K562 (cell line): Measurements from ENCODE around the gene MATCAP1.

Source experiments
- GATAD2B ChIP-seq: fragments of 450-650 bp; IDR thresholded peaks from 2 replicates; pipeline ENCODE4 v1.6.1; 2017; ENCODE audit warnings: mild to moderate bottlenecking, borderline replicate concordance
- TF ChIP-seq, protein P1 (sequence below), 3 experiments: IDR thresholded peaks in 2 of 3; conservative IDR thresholded peaks in 1 of 3; 2 replicates each; pipeline ENCODE4 v1.5.1; 2011 to 2012; ENCODE audit warnings: low read length in 3 of 3, mild to moderate bottlenecking in 3 of 3, control low read depth in 2 of 3, improper control_type of control experiment in 1 of 3, inconsistent platforms in 1 of 3, low read depth in 1 of 3, mixed read lengths in 1 of 3, moderate library complexity in 1 of 3; ENCODE audit not compliant: insufficient read depth in 2 of 3
- TF ChIP-seq, protein P2 (sequence below): sonication (generic); formaldehyde crosslinking; IDR thresholded peaks from 2 replicates; pipeline ENCODE4 v1.8.0; 2022; ENCODE audit warnings: mild to moderate bottlenecking, missing genetic modification reagents

DNA sequence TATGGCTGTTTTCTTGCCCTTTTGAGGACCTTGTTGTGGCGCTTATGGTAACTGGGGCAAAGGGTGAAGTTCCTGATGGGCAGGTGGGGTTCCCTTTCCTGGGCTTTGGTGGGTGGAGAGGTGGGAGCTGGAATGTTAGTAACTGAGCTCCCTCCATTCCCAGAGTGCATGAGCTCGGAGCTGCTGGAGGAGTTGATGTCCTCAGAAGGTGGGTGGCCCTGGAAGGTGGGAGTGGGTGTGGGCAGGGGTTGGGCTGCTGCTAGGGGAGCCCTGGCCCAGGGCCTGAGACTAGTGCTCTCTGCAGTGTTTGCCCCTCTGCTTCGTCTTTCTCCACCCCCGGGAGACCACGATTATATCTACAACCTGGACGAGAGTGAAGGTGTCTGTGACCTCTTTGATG, 13.9 kb upstream of the MATCAP1 start:
- TF ChIP-seq, protein P1, sequence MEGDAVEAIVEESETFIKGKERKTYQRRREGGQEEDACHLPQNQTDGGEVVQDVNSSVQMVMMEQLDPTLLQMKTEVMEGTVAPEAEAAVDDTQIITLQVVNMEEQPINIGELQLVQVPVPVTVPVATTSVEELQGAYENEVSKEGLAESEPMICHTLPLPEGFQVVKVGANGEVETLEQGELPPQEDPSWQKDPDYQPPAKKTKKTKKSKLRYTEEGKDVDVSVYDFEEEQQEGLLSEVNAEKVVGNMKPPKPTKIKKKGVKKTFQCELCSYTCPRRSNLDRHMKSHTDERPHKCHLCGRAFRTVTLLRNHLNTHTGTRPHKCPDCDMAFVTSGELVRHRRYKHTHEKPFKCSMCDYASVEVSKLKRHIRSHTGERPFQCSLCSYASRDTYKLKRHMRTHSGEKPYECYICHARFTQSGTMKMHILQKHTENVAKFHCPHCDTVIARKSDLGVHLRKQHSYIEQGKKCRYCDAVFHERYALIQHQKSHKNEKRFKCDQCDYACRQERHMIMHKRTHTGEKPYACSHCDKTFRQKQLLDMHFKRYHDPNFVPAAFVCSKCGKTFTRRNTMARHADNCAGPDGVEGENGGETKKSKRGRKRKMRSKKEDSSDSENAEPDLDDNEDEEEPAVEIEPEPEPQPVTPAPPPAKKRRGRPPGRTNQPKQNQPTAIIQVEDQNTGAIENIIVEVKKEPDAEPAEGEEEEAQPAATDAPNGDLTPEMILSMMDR (IDR thresholded peaks at IDR 0.05 in 2 of 3, conservative IDR thresholded peaks at IDR 0.05 in 1 of 3; ENCODE audit: insufficient read depth in 2 of 3, low read depth in 1 of 3, low read length in 3 of 3), result no peak
- TF ChIP-seq, protein P2, sequence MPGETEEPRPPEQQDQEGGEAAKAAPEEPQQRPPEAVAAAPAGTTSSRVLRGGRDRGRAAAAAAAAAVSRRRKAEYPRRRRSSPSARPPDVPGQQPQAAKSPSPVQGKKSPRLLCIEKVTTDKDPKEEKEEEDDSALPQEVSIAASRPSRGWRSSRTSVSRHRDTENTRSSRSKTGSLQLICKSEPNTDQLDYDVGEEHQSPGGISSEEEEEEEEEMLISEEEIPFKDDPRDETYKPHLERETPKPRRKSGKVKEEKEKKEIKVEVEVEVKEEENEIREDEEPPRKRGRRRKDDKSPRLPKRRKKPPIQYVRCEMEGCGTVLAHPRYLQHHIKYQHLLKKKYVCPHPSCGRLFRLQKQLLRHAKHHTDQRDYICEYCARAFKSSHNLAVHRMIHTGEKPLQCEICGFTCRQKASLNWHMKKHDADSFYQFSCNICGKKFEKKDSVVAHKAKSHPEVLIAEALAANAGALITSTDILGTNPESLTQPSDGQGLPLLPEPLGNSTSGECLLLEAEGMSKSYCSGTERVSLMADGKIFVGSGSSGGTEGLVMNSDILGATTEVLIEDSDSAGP (CRISPR knock-in tag), result no peak
- no peak for TF ChIP-seq GATAD2B
